ENCODE results near the gene EGFLAM.

- no peak for TF ChIP-seq EZH2phosphoT487 (IDR thresholded peaks at IDR 0.05; ENCODE audit: unreplicated experiment)
- no peak for TF ChIP-seq CTCF (conservative IDR thresholded peaks at IDR 0.05; ENCODE audit: low read depth in 2 of 2)
- no peak for TF ChIP-seq POLR2AphosphoS5 (IDR thresholded peaks at IDR 0.05; ENCODE audit: low read depth)
- no peak for TF ChIP-seq REST (IDR thresholded peaks at IDR 0.05; ENCODE audit: unreplicated experiment)
- TF ChIP-seq EZH2 (IDR thresholded peaks at IDR 0.05; ENCODE audit: low read depth, unreplicated experiment) = no peak
Observed at GRCh38 chr5:38434966-38435705, 176.8 kb downstream of the EGFLAM start.

All from GM23338 (cell line).